Kidney tubule cell (primary cell): Measurements from ENCODE around the gene EEA1.

Experiments
- DNase-seq: peaks from one replicate; pipeline ENCODE4 v3.0.0-alpha.2; 2018; ENCODE audit warnings: low spot score

Gene EEA1

GRCh38 chr12:92747151-92747550, 181.9 kb downstream of the EEA1 start:
- DNase-seq, result no peak

GRCh38 chr12:92745856-92746550, 183.1 kb downstream of the EEA1 start:
- peak; percentile 86 for DNase-seq

- no peak for DNase-seq
Observed at GRCh38 chr12:92743026-92743425, 186.1 kb downstream of the EEA1 start.

GRCh38 chr12:92740411-92740810, 188.7 kb downstream of the EEA1 start:
- no peak for DNase-seq

GRCh38 chr12:92739113-92739512, 190.0 kb downstream of the EEA1 start:
- DNase-seq, result no peak

- no peak for DNase-seq
Observed at GRCh38 chr12:92737855-92738850, 190.9 kb downstream of the EEA1 start.

GRCh38 chr12:92736605-92737004, 192.5 kb downstream of the EEA1 start:
- DNase-seq, result no peak

GRCh38 chr12:92735131-92735721, 193.9 kb downstream of the EEA1 start:
- DNase-seq, result peak; percentile 55

- DNase-seq, result no peak
Observed at GRCh38 chr12:92733661-92734060, 195.4 kb downstream of the EEA1 start.

GRCh38 chr12:92733181-92733580, 195.9 kb downstream of the EEA1 start:
- DNase-seq, result no peak

GRCh38 chr12:92732716-92733115, 196.4 kb downstream of the EEA1 start:
- DNase-seq, result no peak

- DNase-seq, result no peak
Observed at GRCh38 chr12:92732216-92732615, 196.9 kb downstream of the EEA1 start.

- DNase-seq, result no peak
Observed at GRCh38 chr12:92730758-92731157, 198.3 kb downstream of the EEA1 start.

- no peak for DNase-seq
Observed at GRCh38 chr12:92729773-92730305, 199.3 kb downstream of the EEA1 start.

GRCh38 chr12:92726850-92727249, 202.2 kb downstream of the EEA1 start:
- DNase-seq, result no peak

- DNase-seq, result no peak
Observed at GRCh38 chr12:92722897-92723296, 206.2 kb downstream of the EEA1 start.

GRCh38 chr12:92721656-92722055, 207.4 kb downstream of the EEA1 start:
- DNase-seq, result no peak

- DNase-seq, result peak; percentile 70
Observed at GRCh38 chr12:92721130-92721529, 208.0 kb downstream of the EEA1 start.
